GM21526 (cell line): ENCODE measurements around the gene XG.
"Not testable (repeated sequence)": the region's sequence is repeated elsewhere in the genome, so short reads cannot be mapped to it uniquely, and the experiment has no call there.

Experiments
- ATAC-seq: cut with Tn5 transposase; IDR thresholded peaks from one replicate; pipeline ENCODE4 v1.9.1; 2021; ENCODE audit warnings: moderate library complexity; ENCODE audit not compliant: unreplicated experiment, low FRiP score

Gene XG

GRCh38 chrX:2774057-2774456 lies 22.2 kb downstream of the XG start:
- ATAC-seq, result no peak

- ATAC-seq, result no peak
These were observed 22.9 kb downstream of the XG start for GRCh38 chrX:2774776-2775175.

- ATAC-seq, result not testable (repeated sequence)
These were observed 28.8 kb downstream of the XG start for GRCh38 chrX:2780472-2781225.

- no peak for ATAC-seq
These were observed 29.4 kb downstream of the XG start for GRCh38 chrX:2781226-2781571.

- ATAC-seq, result peak; percentile 50
These were observed 29.9 kb downstream of the XG start for GRCh38 chrX:2781698-2782097.

GRCh38 chrX:2782171-2782570 lies 30.3 kb downstream of the XG start:
- ATAC-seq, result no peak

GRCh38 chrX:2782778-2783177 lies 30.9 kb downstream of the XG start:
- no peak for ATAC-seq

- no peak for ATAC-seq
These were observed 32.2 kb downstream of the XG start for GRCh38 chrX:2784026-2784425.

GRCh38 chrX:2785538-2785937 lies 33.7 kb downstream of the XG start:
- no peak for ATAC-seq

- no peak for ATAC-seq
These were observed 37.1 kb downstream of the XG start for GRCh38 chrX:2788980-2789379.

GRCh38 chrX:2789569-2789968 lies 37.7 kb downstream of the XG start:
- ATAC-seq, result no peak

GRCh38 chrX:2793752-2794151 lies 41.9 kb downstream of the XG start:
- no peak for ATAC-seq

GRCh38 chrX:2794336-2794735 lies 42.5 kb downstream of the XG start:
- ATAC-seq, result no peak

GRCh38 chrX:2796808-2797207 lies 45.0 kb downstream of the XG start:
- ATAC-seq, result not testable (repeated sequence)

GRCh38 chrX:2799369-2799768 lies 47.5 kb downstream of the XG start:
- no peak for ATAC-seq

- not testable (repeated sequence) for ATAC-seq
These were observed 48.1 kb downstream of the XG start for GRCh38 chrX:2799980-2800379.

GRCh38 chrX:2801223-2801622 lies 49.4 kb downstream of the XG start:
- ATAC-seq, result no peak

- ATAC-seq, result not testable (repeated sequence)
These were observed 50.7 kb downstream of the XG start for GRCh38 chrX:2802376-2803090.

GRCh38 chrX:2803486-2803885 lies 51.6 kb downstream of the XG start:
- ATAC-seq, result not testable (repeated sequence)

- ATAC-seq, result not testable (repeated sequence)
These were observed 52.4 kb downstream of the XG start for GRCh38 chrX:2804106-2804843.

GRCh38 chrX:2804858-2805257 lies 53.0 kb downstream of the XG start:
- not testable (repeated sequence) for ATAC-seq
